Lower leg skin (tissue), 4 donors: Measurements from ENCODE around the gene OTC. TPM values are rescaled to one million over a fixed set of nuclear protein-coding genes. Genes with fewer than 3 reads are reported as not detected.

Experiments
- DNase-seq, 2 donors: peaks; one replicate each; pipeline ENCODE4 v3.0.0-alpha.2; 2019; ENCODE audit warnings: low spot score in 2 of 2
- H3K4me3 ChIP-seq: fragments of 200-600 bp; sonication (generic); 2 replicates; pipeline ENCODE4 v1.5.1; 2017; ENCODE audit warnings: mild to moderate bottlenecking, low read depth; ENCODE audit not compliant: poor library complexity, severe bottlenecking
- CTCF ChIP-seq, 3 donors: fragments of 450-650 bp; IDR thresholded peaks; one replicate each; pipeline ENCODE4 v1.5.1; 2016; ENCODE audit warnings: antibody characterized with exemption in 3 of 3, mild to moderate bottlenecking in 3 of 3, moderate library complexity in 2 of 3
- POLR2A ChIP-seq, 2 donors: fragments of 450-650 bp; IDR thresholded peaks; one replicate each; pipeline ENCODE4 v1.6.1; 2016 to 2017; ENCODE audit warnings: antibody characterized with exemption in 2 of 2, mild to moderate bottlenecking in 1 of 2, moderate library complexity in 1 of 2
- WGBS, 2 donors: methylation state at CpG; one replicate each; pipeline ENCODE4 v1.1.5; 2018; 5-methylcytosine and 5-hydroxymethylcytosine counted together
- intact Hi-C: fragments of 100-400 bp; cut with DNase I; formaldehyde crosslinking; loops from one replicate; pipeline ENCODE4 v1.15.0; 2023; ENCODE audit warnings: low total_unique reads
- total RNA-seq, 4 donors: library from RNA; depleted of rRNA; stranded (reverse); fragments of >200 nt; gene quantifications; one replicate each; pipeline ENCODE4 v1.1.0, GENCODE V29; 2016

OTC gene
- total RNA-seq, 4 donors from 2014 or later: not detected

- TF ChIP-seq POLR2A (IDR thresholded peaks at IDR 0.05) (no peak), CTCF (IDR thresholded peaks at IDR 0.05) (no peak)
- no peak overlapping the region for H3K4me3 ChIP-seq
- 49 to 80% methylated on average over 2 of the region's 2 CpGs for WGBS, 2 donors
- intact Hi-C loops: no loop called here
- DNase-seq: no peak
Measured at GRCh38 chrX:38342853-38343778, 9.3 kb upstream of the OTC start.

GRCh38 chrX:38346150-38346549, 6.3 kb upstream of the OTC start:
- no peak for TF ChIP-seq CTCF (IDR thresholded peaks at IDR 0.05)
- TF ChIP-seq POLR2A (IDR thresholded peaks at IDR 0.05): no peak
- DNase-seq: no peak
- no peak overlapping the region for H3K4me3 ChIP-seq
- intact Hi-C loops: no loop called here
- 47 to 65% methylated on average over 5 of the region's 5 CpGs for WGBS, 2 donors

- WGBS, 2 donors: 64 to 85% methylated on average over 2 of the region's 2 CpGs
- no peak overlapping the region for H3K4me3 ChIP-seq
- DNase-seq: no peak
- intact Hi-C loops: no loop called here
- TF ChIP-seq CTCF (IDR thresholded peaks at IDR 0.05) (no peak), POLR2A (IDR thresholded peaks at IDR 0.05) (no peak)
Measured at GRCh38 chrX:38347136-38347535, 5.3 kb upstream of the OTC start.

- intact Hi-C loops: no loop called here
- TF ChIP-seq POLR2A (IDR thresholded peaks at IDR 0.05) (no peak), CTCF (IDR thresholded peaks at IDR 0.05) (no peak)
- 70 to 90% methylated on average over 3 of the region's 3 CpGs for WGBS, 2 donors
Measured at GRCh38 chrX:38351346-38351745, 1.1 kb upstream of the OTC start.

GRCh38 chrX:38356401-38356800, 4.0 kb downstream of the OTC start:
- TF ChIP-seq CTCF (IDR thresholded peaks at IDR 0.05) (no peak), POLR2A (IDR thresholded peaks at IDR 0.05) (no peak)
- 76 to 82% methylated on average over 8 of the region's 8 CpGs for WGBS, 2 donors
- DNase-seq: no peak
- no peak overlapping the region for H3K4me3 ChIP-seq
- intact Hi-C loops: no loop called here

More at GRCh38 chrX:38351346-38351745, 1.1 kb upstream of the OTC start:
- H3K4me3 ChIP-seq: no peak overlapping the region
- DNase-seq: no peak
